ENCODE results near the gene HSPA12A. TPM values are rescaled to one million over a fixed set of nuclear protein-coding genes. Genes with fewer than 3 reads are reported as not detected.

The HSPA12A gene
- total and polyA plus RNA-seq, 7 donors: 1.4 to 17.4 (median 12.3) TPM

DNA sequence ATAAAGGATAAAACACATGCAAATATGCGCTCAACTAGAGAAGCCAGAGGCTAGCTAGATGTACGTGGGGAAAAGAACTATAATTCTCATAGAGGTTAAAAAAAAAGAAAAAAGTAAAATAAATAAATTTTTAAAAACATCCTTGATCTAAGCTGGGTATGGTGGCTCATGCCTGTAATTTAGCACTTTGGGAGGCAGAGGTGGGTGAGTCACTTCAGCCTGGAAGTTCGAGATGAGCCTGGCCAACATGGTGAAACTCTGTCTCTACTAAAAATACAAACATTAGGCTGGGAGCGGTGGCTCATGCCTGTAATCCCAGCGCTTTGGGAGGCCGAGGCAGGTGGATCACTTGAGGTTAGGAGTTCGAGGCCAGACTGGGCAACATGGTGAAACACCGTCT, 18.6 kb upstream of the HSPA12A start:
- H3K4me1 ChIP-seq: peaks cover 0 to 11% (median 8%) of the 10 kb centered on the region in 4 donors
- TF ChIP-seq POLR2AphosphoS5 (IDR thresholded peaks at IDR 0.05) (no peak), CTCF (IDR thresholded peaks at IDR 0.05) (no peak), EP300 (IDR thresholded peaks at IDR 0.05) (no peak), POLR2A (IDR thresholded peaks at IDR 0.05) (no peak)
- intact Hi-C loops (cut with DNase I): no loop called here
- no peaks in the 10 kb centered on the region for H3K9me3 ChIP-seq
- WGBS, 2 donors: 83 to 84% methylated on average over 8 of the region's 8 CpGs
- no peaks in the 10 kb centered on the region for H3K27me3 ChIP-seq
- H3K36me3 ChIP-seq: no peaks in the 10 kb centered on the region
- H3K4me3 ChIP-seq: no peak overlapping the region
- DNase-seq: peak; percentile 15
- no peak overlapping the region for H3K27ac ChIP-seq

- intact Hi-C loops (cut with DNase I): no loop called here
- H3K27me3 ChIP-seq: no peaks in the 10 kb centered on the region
- H3K36me3 ChIP-seq: no peaks in the 10 kb centered on the region
- WGBS, 2 donors: 88 to 92% methylated on average over 10 of the region's 10 CpGs
- no peak overlapping the region for H3K4me3 ChIP-seq
- H3K9me3 ChIP-seq: no peaks in the 10 kb centered on the region
- H3K4me1 ChIP-seq: peaks cover 0 to 14% (median 10%) of the 10 kb centered on the region in 4 donors
- no peak for TF ChIP-seq POLR2AphosphoS5 (IDR thresholded peaks at IDR 0.05)
- peak overlapping the region in 3 of 4 donors; percentile 66 to 68 (median 68) for H3K27ac ChIP-seq
- peak; percentile 32 for DNase-seq
Measured at GRCh38 chr10:116757246-116757645, 14.9 kb upstream of the HSPA12A start.

DNA sequence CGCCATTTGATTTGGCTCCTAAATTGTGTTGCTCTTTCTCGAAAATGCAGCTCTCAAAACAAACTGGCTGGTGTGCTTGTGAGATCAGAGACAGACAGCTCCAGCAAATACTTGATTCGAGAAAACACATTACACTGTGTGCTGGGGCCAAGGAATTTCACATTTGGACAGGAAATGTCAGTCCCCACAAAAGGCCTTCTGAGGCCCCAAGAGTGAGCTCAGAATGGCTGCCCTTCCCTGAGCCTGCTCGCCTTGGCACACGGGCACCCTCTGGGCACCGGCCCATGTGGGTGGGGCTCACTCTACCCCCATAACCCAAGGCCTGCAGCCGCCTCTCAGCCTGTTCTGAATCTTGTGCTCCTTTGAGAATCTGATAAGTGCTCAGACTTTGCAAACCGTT, 13.9 kb upstream of the HSPA12A start:
- peak; percentile 78 for DNase-seq
- H3K4me1 ChIP-seq: peaks cover 0 to 14% (median 10%) of the 10 kb centered on the region in 4 donors
- peak overlapping the region; percentile 66 to 69 (median 68) for H3K27ac ChIP-seq
- WGBS, 2 donors: 32 to 61% methylated on average over 8 of the region's 8 CpGs
- intact Hi-C loops (cut with DNase I): no loop called here
- TF ChIP-seq CTCF (IDR thresholded peaks at IDR 0.05): no peak
- no peak for TF ChIP-seq POLR2A (IDR thresholded peaks at IDR 0.05)
- no peak for TF ChIP-seq EP300 (IDR thresholded peaks at IDR 0.05)
- peak in 3 of 4 donors; percentile 8 to 26 (median 9) for TF ChIP-seq POLR2AphosphoS5 (IDR thresholded peaks at IDR 0.05)
- no peaks in the 10 kb centered on the region for H3K9me3 ChIP-seq
- H3K36me3 ChIP-seq: no peaks in the 10 kb centered on the region
- no peak overlapping the region for H3K4me3 ChIP-seq
- H3K27me3 ChIP-seq: no peaks in the 10 kb centered on the region

- no peaks in the 10 kb centered on the region for H3K27me3 ChIP-seq
- WGBS, 2 donors: 60 to 72% methylated on average over 8 of the region's 8 CpGs
- no peaks in the 10 kb centered on the region for H3K9me3 ChIP-seq
- peak; percentile 61 for DNase-seq
- no peak overlapping the region for H3K27ac ChIP-seq
- no peak overlapping the region for H3K4me3 ChIP-seq
- intact Hi-C loops (cut with DNase I): no loop called here
- no peak for TF ChIP-seq EP300 (IDR thresholded peaks at IDR 0.05)
- no peak for TF ChIP-seq POLR2AphosphoS5 (IDR thresholded peaks at IDR 0.05)
- TF ChIP-seq CTCF (IDR thresholded peaks at IDR 0.05): no peak
- no peak for TF ChIP-seq POLR2A (IDR thresholded peaks at IDR 0.05)
- peaks cover 0 to 14% (median 10%) of the 10 kb centered on the region in 4 donors for H3K4me1 ChIP-seq
- H3K36me3 ChIP-seq: no peaks in the 10 kb centered on the region
Measured at GRCh38 chr10:116753759-116754158, 11.4 kb upstream of the HSPA12A start.

GRCh38 chr10:116752969-116753665, 10.8 kb upstream of the HSPA12A start:
- WGBS, 2 donors: 89 to 91% methylated on average over 4 of the region's 4 CpGs
- DNase-seq: peak; percentile 64
- Histone ChIP-seq H3K4me3 (no peak overlapping the region), H3K27me3 (no peaks in the 10 kb centered on the region), H3K9me3 (no peaks in the 10 kb centered on the region), H3K4me1 (peaks cover 0 to 14% (median 10%) of the 10 kb centered on the region in 4 donors), H3K36me3 (no peaks in the 10 kb centered on the region), H3K27ac (peak overlapping the region in 2 of 4 donors; percentile 3 to 22)
- intact Hi-C loops (cut with DNase I): no loop called here
- TF ChIP-seq POLR2AphosphoS5 (IDR thresholded peaks at IDR 0.05) (peak in 1 of 4 donors; percentile 39), EP300 (IDR thresholded peaks at IDR 0.05) (no peak)

Measured in sigmoid colon (tissue), 7 donors.